HG02943 (cell line): Measurements from ENCODE around the gene SLC2A6.

Experiments
- ATAC-seq: cut with Tn5 transposase; IDR thresholded peaks from one replicate; pipeline ENCODE4 v1.9.1; 2021; ENCODE audit warnings: mild to moderate bottlenecking, low read depth, moderate library complexity; ENCODE audit not compliant: unreplicated experiment

SLC2A6 gene

DNA sequence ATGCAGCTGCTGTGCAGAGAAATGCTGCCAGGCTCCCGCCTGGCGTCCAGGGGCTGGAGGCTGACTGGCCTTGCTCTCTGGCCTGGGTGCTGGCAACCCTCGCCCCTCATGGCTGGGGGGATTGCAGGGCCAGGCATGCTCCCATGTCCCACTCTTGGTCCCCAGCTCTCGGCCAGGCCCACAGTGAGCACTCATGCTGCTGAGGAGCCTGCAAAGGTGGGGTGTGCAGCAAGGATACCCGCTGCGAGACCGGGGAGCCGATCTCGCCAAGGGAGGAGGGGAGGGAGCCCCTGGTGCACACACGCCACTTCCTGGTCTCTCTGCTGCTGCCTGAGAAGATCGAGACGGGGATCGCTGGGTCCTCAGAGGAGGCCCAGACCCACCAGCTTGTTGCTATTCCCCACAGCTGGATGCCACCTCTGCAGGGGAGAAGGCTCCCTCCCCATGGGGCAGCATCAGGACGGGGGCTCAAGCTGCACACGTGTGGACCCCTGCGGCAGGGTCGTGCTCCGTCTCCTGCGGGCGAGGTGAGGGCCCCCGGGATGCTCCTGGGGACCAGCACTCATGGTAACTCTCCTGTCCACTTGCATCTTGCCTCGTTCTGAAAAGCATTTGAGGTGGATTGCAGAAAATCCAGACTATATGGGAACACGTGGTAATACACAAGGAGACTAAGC, 33.5 kb downstream of the SLC2A6 start:
- ATAC-seq = no peak

DNA sequence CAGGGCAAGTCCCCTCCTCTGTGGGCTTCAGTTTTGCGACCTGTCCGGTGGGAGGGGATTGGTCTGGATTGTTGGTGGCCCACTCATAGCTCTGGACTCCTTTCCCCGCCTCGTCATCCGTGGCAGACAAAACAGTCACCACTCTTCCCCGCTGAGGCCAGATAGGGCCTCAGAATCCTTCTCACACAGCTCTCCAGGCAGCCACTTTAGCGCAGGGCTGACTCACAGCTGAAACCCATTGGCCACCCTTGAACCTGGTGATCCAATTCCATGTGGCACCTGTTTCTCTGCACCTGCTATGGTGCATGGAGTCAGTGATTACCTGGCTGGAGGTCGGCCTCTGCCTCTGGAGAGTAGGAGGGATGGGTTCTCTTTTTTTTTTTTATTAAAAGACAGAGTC, 34.9 kb downstream of the SLC2A6 start:
- no peak for ATAC-seq

GRCh38 chr9:133443248-133443647, 35.7 kb downstream of the SLC2A6 start:
- no peak for ATAC-seq

DNA sequence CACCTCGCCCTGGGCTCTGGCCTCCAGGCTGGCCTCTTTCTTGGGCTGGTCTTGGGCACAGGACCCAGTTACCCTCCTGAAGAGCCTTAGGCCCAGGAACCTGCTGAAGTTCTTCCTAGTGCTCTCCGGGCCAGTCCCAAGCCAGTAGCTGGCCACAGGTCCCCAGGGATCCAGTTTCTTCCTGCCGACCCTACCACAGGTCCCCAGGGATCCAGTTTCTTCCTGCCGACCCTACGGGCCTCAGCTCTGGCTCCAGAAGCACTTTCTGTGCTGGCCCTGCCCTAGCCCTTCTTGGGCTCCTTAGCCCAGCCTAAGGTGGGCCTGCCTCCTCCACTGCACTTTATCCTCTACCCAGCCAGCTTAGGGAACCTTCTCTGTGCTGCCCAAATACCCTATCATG, 37.3 kb downstream of the SLC2A6 start:
- ATAC-seq = no peak

GRCh38 chr9:133440874-133441273, 38.0 kb downstream of the SLC2A6 start:
- ATAC-seq = no peak

GRCh38 chr9:133439337-133439736, 39.6 kb downstream of the SLC2A6 start:
- ATAC-seq = no peak

DNA sequence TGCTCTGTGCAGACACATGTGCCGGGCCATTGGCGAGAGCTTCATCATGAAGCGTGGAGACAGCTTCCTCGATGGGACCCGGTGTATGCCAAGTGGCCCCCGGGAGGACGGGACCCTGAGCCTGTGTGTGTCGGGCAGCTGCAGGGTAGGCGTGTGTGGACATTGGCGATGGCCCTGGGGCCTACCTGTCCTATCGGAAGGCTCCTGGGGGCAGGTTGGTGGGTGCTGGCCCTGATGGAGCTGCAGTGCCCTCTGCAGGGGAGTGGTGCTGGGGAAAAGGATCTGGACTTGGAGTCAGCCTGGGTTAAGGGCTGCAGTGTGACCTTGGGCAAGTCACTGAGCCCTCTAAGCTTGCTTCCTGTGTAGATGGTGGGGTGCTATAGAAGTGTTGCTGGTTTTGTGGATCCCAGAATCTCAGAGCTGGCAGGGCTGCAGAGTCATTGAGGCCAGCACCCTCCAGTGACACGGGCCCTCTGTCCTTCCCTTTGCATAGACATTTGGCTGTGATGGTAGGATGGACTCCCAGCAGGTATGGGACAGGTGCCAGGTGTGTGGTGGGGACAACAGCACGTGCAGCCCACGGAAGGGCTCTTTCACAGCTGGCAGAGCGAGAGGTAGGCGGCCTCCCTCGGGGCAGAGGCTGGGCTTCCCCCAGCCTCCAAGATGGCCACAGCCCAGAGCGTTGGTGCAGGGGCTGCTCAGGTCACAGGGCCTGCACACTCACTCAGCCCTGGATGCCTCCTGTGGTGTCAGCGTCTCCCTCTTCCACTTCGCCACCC, 41.0 kb downstream of the SLC2A6 start:
- ATAC-seq = no peak

- ATAC-seq = no peak
These were observed 42.2 kb downstream of the SLC2A6 start for GRCh38 chr9:133436681-133437080.

DNA sequence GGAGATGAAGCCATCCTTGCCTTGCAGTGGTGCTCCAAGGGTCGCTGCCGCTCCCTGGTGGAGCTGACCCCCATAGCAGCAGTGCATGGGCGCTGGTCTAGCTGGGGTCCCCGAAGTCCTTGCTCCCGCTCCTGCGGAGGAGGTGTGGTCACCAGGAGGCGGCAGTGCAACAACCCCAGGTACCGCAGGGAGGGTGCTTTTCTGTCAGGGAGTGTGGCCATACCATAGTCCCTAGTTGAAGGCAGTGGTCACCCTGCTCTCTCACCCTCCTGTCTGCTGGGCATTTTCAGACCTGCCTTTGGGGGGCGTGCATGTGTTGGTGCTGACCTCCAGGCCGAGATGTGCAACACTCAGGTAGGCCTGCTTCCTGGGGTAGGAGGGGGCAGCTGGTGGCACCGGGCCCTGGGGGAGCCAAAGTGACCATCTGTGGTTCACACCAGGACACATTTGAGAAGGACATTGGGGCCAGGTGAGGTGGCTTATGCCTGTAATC, 45.5 kb downstream of the SLC2A6 start:
- no peak for ATAC-seq

GRCh38 chr9:133430244-133430643, 48.7 kb downstream of the SLC2A6 start:
- no peak for ATAC-seq

DNA sequence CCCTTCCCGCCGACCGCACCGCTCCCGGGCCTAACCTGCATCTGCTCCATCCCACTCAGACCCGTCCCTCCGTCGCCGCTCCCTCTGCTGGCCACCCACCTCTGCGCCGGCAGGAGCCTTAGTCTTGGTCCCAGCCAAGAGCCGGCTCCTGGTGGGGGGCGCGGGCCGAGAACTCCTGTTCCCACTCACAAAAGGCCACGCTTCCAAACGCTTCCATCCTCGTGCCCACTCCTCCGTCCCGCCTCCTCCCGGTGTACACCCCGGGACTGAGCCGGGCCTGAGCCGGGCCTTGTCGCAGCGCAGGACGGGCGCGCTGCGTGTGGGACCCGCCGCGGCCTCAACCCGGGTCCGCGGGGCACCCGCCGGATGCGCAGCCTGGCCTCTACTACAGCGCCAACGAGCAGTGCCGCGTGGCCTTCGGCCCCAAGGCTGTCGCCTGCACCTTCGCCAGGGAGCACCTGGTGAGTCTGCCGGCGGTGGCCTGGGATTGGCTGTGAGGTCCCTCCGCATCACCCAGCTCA, 49.2 kb downstream of the SLC2A6 start:
- no peak for ATAC-seq

GRCh38 chr9:133429214-133429613, 49.7 kb downstream of the SLC2A6 start:
- no peak for ATAC-seq

- no peak for ATAC-seq
These were observed 50.2 kb downstream of the SLC2A6 start for GRCh38 chr9:133428617-133429101.

DNA sequence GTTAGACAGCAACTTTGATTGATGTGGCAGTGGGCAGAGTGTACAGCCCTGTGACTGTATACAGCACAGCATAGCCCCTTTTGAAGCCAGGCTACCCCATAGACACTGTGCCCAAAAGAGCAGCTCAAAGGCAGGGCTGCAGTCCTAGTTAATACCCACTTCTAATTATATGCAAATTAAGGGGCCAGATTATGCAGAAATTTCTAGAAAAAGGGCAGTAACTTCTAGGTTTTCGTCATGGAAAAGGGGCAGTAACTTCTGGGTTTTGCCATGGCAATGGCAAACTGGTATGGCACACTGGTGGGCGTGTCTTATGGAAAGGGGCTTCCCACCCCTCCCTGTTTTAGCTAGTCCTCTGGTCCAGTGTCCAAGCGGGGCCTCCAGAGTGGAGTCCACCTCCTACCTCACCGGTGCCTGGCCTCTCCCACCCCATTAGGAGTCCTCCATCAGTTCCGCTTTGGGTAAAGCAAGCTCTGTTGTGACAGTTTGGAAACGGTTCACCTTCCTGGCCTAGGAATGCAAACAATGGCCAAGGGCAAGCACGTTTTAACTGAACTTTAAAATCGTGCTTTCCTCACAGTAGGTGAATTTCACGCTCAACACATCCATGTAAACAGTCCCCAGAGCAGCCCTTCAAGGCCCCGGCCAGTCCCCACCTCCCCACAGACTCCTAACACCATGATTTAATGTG, 51.1 kb downstream of the SLC2A6 start:
- no peak for ATAC-seq

GRCh38 chr9:133426011-133426410, 52.9 kb downstream of the SLC2A6 start:
- ATAC-seq = no peak

GRCh38 chr9:133425049-133425632, 53.8 kb downstream of the SLC2A6 start:
- ATAC-seq = no peak

DNA sequence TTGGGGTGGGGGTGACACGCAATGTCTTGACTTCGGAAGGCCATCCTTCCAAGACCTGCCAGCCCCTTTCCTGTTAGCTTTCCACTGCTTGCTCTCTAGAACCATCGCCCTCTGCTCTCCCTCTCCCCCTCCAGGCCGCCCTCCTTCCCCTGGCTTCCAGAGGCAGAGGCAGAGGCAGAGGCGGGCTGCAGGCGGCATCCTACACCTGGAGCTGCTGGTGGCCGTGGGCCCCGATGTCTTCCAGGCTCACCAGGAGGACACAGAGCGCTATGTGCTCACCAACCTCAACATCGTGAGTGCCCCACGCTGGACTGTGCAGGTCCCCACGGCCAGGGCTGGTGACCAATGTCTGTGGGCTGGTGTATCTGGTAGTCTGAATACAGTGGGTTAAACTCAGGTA, 54.7 kb downstream of the SLC2A6 start:
- ATAC-seq = no peak

GRCh38 chr9:133423216-133423615, 55.7 kb downstream of the SLC2A6 start:
- ATAC-seq = no peak

- ATAC-seq = no peak
These were observed 57.0 kb downstream of the SLC2A6 start, which contains the start of gene ADAMTS13 for GRCh38 chr9:133421615-133422542. TSS of gene ADAMTS13 (plus strand) at chr9:133422367. CDS start at chr9:133422444, 77 bp downstream.
